NOMO-1 treated with DMSO at 0.1 percent for 48 hours (cell line): Measurements from ENCODE around the gene IRF2BP1.

Experiments used
- DNase-seq: peaks from one replicate; lab custom pipeline; 2025; ENCODE audit not compliant: unreplicated experiment; lab: John Stamatoyannopoulos, UW

Gene IRF2BP1

DNA sequence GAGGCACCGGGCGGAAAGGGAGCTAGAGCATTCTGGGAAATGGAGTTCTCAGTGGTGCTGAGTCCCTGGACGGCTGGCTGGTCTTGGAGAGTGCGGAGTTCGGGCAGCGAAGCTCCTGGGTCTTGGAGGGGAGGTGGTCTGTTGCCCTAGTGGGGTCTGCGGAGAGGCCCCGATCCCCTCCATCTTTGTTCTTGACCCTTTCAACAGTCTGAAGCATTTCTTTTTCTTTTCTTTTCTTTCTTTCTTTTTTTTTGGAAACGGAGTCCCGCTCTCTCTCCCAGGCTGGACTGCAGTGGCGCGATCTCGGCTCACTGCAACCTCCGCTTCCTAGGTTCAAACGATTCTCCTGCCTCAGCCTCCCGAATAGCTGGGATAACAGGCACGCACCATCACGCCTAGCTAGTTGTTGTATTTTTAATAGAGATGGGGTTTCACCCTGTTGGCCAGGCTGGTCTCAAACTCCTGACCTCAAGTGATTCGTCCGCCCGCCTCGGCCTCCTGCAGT, 22.6 kb downstream of the IRF2BP1 start:
- DNase-seq = no peak

DNA sequence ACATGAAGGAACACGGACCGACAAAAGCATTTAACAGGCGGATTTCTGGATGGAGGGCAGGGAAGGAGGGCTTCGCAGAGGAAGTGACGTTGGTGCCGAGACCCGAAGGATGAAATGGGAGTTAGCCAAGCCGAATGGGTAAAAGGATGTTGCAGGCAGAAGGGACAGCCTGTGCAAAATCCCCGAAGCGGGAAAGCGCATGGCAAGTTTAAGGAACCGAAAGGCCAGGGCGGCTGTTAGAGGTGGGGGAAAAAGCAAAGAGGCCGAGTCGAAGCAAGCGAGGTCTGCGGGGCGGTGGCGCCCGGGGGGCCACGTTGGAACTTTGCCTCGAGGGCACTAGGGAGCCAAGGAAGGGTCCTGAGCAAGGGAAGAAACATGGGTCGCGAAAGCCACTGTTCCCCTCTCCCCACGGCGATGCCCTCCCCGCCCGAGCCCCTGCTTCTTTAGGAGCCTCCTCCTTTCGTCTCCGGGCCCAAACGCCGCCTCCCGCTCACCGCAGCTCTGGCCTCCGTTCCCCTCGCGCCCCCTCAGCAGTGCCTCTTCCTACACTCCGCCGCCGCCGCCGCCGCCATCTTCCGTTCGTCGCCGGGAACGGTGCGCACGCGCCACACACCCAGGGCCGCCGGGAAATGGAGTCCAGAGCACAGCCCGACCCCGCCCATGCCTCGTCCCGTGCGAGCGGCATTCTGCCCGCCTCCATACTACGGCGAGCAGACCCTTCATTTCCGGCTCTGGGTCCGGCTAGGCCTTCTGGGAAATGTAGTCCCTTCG, 23.2 kb downstream of the IRF2BP1 start, which contains the start of gene SYMPK:
Gene SYMPK, minus strand, starts transcription at position 584 of the 771 bp plus-strand sequence. CDS start 8,652 bp downstream, outside the sequence.
- peak; percentile 99 for DNase-seq

GRCh38 chr19:45862271-45862563, 23.7 kb downstream of the IRF2BP1 start:
- DNase-seq = no peak

DNA sequence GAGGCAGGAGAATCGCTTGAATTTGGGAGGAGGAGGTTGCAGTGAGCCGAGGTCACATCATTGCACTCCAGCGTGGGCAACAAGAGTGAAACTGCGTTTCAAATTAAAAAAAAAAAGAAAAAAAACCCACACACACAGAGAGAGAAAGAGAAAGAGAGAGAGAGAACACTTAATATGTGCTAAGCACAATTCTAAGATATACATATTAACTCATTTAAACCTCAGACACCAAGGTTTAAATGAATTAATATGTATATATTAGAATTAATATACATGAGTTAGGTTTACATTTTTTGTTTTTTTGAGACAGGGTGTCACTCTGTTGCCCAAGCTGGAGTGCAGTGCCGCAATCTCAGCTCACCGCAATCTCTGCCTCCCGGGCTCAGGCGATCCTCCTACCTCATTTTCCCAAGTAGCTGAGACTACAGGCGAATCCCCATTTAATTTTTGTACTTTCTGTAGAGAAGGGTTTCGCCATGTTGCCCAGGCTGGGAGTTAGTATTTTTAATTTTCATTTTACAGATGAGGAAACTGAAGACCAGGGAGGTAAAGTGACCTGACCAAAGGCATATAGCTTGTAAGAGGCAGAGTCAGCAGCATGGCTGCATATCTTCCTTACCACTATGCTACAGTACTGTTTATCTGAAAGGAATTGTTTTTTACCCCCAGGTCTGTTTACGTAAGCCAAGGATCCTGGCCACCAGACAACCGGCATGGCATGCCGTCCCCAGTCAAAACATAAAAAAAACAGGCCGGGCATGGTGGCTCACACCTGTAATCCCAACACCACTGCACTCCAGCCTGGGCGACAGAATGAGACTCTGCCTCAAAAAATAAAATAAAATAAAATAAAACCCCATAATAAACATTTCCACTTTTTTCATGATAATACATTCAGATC, 25.3 kb downstream of the IRF2BP1 start:
- DNase-seq = no peak

DNA sequence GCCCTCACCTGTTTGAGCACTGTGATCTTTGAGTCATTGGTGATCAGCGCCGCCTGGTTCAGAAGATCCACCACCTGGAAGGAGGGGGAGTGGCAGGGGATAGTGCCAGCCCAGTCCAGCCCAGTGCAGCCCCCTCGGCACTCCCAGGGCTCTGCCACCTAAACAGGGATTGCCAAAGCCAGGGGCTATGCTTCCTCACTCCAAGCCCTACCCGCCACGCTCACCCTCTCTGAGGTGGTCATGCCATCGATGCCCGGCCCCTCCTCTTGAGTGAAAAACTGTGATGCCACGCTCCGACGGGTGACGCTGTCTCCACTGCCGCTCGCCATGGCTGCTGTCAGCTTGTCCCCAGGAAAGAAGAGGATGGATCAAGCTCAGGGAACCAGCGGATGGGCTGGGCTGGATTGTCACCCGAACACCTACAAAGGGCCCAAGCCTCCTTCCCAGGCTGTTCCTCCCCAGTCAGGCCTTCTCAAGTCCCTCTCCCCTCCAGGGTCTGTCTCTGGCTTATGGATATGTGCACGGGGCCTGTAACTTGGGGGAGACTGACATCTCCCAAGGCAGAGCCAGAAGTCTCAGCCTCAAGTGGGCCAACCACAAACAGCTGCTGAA, 31.7 kb downstream of the IRF2BP1 start:
- DNase-seq = no peak

- DNase-seq = no peak
These were observed 33.0 kb downstream of the IRF2BP1 start for GRCh38 chr19:45852983-45853382.

DNA sequence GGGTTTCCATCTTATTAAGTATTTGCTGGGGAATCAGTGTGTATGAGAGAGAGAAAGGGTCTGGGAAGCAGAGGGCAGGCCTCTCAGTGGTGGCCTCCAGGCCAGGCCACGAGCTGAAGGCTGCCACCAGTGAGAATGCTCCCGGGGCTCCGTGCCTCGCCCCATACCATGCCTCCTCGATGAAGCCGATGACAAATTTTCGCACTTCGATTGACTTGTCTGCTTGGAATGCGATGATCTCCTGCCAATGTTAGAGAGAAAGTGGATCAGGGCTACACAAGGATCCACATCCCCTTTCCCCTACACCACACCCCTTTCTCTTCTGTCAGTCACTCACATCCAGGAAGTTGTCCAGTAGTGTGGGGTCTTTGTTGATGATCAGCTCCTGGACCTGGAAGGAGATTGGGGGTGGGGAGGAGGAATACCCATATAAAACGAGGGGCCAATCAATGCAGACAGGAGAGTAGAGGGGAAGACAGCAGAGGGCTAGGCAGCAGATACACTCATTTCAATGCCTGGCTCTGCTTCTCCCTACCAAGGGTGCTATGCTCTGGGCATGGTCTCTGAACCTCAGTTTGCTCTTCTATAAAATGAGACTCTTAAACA, 33.7 kb downstream of the IRF2BP1 start:
- DNase-seq = no peak

- DNase-seq = no peak
These were observed 37.0 kb downstream of the IRF2BP1 start for GRCh38 chr19:45848922-45849321.

DNA sequence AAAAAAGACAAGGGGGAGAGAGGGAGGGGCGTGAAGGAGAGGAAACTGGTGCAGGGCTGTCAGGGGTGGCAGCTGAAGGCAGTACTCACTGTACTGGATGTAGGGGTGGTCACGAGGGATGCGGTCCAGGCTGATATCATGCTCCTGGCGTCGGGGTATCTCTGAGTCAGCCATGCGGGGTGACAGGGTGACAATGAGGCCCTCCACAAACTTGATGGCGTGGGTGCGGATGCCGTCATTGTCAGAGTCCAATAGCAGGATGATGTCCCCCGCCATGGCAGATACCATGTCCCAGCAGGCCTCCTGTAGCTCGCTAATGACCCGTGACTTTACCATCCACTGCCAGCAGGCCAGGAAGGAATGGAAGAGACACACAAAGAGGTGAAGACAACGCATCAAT, 38.3 kb downstream of the IRF2BP1 start:
- DNase-seq = no peak

GRCh38 chr19:45842198-45842597, 43.7 kb downstream of the IRF2BP1 start:
- DNase-seq = no peak

DNA sequence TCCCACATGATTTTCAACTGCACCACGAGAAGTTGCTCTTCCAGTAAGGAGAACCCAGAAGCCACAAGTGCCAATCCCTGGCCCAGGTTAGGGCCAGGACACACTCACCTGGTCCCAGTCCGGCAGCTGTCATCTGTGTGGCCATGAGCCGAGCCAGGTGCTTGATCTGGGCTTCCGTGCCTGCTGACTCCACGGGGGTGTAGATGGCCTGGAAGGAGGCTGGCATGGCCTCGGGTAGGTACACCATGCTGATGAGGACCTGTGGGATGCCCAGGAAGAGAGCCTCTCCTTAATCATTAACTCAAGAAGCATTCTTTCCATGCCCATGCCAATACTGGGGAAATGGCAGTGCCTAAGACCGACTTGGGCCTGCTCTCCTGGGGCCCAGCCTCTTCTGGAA, 51.0 kb downstream of the IRF2BP1 start:
- no peak for DNase-seq
